GM18520 (cell line): Measurements from ENCODE around the gene LIN7B.
"Not testable (repeated sequence)": the region's sequence is repeated elsewhere in the genome, so short reads cannot be mapped to it uniquely, and the experiment has no call there.

Source experiments
- ATAC-seq: cut with Tn5 transposase; IDR thresholded peaks from one replicate; pipeline ENCODE4 v1.9.1; 2021; ENCODE audit not compliant: unreplicated experiment

The LIN7B gene

DNA sequence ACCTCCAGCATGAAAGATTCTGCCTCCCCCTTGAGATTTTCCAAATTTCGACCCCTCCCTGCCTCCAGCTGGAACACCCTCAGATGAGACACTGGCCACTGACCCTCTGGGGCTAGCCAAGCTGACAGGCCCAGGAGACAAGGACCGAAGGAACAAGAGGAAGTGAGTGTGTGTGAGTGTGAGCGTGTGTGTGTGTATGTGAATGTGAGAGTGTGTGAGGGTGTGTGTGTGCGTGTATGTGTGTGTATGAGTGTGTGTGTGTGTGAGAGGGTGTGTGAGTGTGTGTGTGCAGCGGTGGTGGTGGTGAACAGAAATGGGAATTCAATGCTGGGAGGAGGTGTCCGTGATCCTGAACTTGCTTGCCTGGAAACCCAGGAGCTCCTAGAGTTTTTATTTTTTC is 27.2 kb downstream of the LIN7B start:
- ATAC-seq, result no peak

GRCh38 chr19:49142866-49143335 is 28.7 kb downstream of the LIN7B start:
- no peak for ATAC-seq

GRCh38 chr19:49145573-49146407 is 31.6 kb downstream of the LIN7B start:
- no peak for ATAC-seq

GRCh38 chr19:49146408-49146770 is 32.2 kb downstream of the LIN7B start:
- not testable (repeated sequence) for ATAC-seq

DNA sequence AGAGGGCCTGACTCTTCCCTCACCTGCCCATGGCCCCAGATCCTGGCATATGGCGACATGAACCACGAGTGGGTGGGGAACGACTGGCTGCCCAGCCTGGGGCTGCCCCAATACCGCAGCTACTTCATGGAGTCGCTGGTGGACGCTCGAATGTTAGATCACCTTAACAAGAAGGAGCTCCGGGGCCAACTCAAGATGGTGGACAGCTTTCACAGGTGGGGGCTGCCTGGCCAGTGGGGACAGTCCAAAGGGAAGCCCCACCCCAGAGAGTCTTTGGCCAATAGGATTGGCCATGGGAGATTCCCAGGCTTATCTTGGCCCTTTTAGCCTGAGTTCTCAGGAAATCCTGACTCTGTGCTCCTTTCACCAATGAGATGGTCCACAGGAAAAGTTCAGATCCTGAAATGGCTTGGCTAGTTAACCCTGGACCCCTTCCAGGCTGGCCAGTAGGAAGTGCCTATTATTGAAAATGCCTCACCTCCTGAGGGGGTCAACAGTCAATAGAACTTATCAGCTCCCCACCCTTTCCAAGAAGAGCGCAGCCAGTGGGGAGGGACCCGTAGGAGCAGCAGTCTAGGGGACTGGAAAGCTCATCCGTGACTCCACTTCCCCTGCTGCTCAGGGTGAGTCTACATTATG is 34.0 kb downstream of the LIN7B start:
- ATAC-seq, result no peak

DNA sequence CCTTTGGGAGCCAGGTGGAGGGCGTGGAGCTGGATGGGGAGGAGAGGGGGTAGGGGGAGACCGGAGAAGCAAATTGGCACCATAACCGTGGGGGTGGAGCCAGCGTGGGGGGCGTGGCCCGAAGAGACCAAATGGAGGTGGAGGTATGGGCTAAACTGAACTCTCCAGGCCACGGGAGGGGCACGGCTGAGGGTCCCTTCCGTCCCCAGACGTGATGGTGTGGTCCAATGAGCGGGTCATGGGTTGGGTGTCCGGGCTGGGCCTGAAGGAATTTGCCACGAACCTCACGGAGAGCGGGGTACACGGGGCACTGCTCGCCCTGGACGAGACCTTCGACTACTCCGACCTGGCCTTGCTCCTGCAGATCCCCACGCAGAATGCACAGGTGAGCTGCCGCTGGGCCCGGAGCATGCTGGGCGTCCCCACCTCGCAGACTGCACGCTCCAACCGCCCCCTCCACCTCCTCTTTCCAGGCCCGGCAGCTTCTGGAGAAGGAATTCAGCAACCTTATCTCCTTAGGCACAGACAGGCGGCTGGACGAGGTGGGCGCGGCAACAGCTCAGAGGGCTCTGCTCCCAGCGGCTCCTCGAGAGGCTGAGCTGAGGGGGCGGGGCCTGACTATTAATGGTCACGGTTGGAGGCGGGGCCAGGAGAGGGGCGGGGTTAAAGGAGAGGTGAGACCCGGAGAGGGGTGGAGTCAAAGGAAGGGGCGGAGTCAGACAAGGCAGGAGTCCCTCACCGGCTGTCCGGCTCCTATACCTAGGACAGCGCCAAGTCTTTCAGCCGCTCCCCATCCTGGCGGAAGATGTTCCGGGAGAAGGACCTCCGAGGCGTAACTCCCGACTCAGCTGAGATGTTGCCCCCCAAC is 34.8 kb downstream of the LIN7B start:
- no peak for ATAC-seq

DNA sequence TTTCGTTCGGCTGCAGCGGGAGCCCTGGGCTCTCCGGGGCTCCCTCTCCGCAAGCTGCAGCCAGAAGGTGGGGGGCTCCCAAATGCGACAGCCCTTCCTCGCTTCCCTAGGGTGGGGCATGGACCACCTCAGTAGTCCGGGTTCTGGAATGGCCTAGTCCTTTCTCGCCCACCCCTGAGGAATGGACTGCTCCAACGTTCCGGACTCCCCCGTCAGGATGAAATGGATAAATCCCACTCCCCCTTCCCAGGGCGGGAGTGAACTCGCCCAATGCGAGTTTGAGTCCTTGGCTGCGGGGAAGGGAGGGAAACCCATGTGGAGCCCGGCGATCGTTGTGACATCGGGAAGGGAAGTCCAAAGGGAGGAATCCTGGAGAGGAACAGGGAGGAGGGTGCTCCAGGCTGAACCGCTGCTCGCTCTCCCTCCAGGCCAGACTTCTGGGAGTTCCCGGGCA is 35.5 kb downstream of the LIN7B start:
- ATAC-seq, result no peak

DNA sequence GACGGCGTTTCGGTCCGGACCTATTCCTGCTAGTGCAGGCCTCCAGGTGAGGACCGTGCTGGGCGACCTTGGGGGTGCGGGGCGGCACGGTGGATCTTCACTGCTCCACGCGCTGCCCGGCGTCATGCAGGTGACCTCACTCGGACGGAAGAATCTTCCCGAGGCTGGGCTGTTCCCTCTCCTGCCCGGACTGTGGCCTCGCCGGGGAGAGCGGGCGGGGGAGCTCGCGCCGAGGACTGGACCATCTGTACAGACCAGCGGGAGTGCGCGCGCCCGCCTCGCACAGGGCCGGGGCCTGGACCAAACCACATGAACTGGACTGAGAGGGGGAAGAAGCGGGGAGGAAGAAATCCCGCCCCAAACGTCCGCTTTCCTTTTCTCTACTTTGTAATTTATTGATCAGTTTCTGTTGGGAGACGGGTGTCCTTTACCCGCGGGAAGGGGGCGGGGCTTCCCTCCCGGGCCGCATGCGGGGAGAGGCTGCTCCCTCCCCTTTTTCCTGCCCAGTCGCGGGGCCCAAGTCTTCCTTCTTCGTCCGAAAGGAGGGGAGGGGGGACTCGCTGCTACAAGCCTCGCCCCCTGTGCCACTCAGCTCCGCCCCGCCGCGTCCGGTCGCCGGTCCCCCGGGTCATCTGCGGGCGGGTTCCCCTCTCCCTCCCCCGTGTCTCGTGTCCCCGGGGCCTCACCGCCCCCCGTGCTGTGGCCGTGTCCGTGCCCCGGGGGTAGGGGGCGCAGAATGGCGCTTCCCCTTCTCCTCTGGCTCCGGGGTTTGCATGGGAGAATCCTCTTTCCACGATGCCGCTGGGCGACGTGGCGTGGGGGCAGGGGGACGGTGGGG is 36.2 kb downstream of the LIN7B start:
- ATAC-seq, result no peak

DNA sequence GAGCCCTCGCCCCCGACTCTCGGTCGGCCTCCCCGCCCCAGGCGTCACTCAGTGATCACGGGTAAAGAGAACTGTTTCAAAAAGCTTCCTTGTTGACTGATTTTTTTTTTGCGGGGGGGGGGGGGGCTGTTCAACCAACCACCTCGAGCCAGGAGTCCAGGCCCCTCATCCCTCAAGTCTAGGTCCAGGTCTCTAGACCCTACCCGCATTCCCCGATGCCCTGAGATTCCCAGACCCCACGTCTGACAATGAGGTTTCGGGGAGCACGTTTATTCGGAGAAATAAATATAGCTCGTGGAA is 36.7 kb downstream of the LIN7B start:
- ATAC-seq, result no peak

GRCh38 chr19:49151267-49152118 is 37.3 kb downstream of the LIN7B start:
- no peak for ATAC-seq

GRCh38 chr19:49152119-49152550 is 38.0 kb downstream of the LIN7B start:
- ATAC-seq, result no peak

DNA sequence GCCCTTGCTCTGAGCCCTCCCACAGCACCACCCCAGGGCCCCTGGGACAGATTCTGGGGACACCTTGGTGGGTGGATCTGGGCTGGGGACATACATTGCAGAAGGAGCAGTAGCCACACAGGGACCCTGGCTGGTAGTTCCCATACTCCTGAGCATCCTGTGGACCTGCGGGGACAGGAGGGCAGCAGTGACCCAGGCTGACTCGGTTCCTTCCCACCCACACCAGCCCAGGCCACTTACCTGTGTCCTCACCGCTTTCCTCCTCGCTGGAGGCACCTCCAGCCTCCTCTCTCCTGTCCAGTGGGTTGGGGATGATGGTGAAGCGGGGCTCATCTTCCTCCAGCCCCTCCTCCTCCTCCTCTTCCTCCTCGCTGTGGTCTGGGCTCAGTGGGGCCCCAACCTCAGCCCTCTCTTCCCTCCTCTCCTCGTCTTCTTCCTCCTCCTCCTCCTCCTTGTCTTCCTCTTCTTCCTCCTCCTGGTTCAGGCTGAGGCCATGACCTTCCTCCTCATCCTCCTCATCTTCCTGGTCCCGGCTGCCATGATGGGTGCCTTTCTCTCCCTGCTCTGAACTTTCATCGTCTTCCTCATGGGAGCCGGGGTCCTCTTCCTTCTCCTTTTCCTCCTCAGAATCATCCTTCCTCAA is 39.1 kb downstream of the LIN7B start:
- no peak for ATAC-seq

DNA sequence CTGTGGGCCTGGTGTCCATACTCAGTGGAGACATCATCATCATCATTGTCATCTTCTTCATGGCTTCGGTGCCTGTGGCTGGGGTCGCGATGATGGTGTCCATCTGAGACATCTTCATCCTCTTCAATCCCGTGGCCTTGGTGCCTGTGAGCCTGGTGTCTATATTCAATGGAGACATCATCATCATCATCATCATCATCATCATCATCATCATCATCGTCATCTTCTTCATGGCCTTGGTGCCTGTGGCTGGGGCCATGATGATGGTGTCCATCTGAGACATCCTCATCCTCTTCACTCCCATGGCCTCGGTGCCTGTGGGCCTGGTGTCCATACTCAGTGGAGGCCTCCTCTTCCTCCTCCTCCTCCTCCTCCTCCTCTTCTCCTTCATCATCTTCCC is 40.1 kb downstream of the LIN7B start:
- ATAC-seq, result no peak

GRCh38 chr19:49155005-49155819 is 41.0 kb downstream of the LIN7B start, which contains the start of gene HRC:
TSS of gene HRC (minus strand) at chr19:49155396. CDS start at chr19:49155237, 159 bp downstream.
- ATAC-seq, result no peak

GRCh38 chr19:49155820-49156346 is 41.7 kb downstream of the LIN7B start:
- ATAC-seq, result no peak

DNA sequence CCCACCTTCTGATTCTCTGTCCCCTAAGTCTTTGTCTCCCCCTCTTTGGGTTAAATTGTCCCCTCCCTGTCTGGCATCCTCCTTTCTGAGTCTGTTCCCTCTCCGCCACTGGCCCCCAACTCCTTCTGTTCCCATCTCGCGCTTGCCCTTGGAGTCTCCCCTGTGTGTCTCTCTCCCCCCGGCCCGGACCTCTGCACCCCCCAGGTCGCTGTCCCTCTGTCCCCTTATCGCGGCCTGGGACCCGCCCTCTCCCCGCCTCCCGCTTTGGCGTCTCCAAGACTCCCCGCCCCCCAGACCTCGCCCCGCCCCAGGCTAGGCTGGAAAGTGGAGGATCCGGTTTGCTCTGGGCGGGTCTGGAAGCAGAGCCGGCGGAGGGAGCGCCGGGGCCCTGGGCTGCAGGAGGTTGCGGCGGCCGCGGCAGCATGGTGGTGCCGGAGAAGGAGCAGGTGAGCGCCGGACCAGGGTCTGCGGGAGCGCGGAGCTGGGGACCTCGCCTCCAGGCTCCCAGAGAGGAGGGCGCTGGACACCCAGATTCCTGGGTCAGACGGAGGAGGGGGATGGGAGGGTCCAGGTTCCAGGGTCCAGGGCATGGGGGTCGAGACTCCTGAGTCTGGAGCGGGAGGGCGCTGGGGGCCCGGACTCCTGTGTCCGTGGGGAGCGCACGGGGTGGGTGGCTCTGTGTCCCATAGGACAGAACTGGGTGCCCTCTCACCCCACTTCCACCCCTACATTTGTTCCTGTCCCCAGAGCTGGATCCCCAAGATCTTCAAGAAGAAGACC is 43.5 kb downstream of the LIN7B start, which contains the start of gene TRPM4:
Gene TRPM4 (plus strand): TSS at position 348 of the 780 bp plus-strand sequence. CDS start 75 bp downstream, at position 423.
- no peak for ATAC-seq
